Activated CD4-positive, alpha-beta T cell treated with anti-CD3 and anti-CD28 coated beads for 4 hours (primary cell): ENCODE results near the gene ATG9B.

Experiments
- DNase-seq, 2 donors: peaks; one replicate each; pipeline ENCODE4 v3.0.0-alpha.2; 2020

The ATG9B gene, protein sequence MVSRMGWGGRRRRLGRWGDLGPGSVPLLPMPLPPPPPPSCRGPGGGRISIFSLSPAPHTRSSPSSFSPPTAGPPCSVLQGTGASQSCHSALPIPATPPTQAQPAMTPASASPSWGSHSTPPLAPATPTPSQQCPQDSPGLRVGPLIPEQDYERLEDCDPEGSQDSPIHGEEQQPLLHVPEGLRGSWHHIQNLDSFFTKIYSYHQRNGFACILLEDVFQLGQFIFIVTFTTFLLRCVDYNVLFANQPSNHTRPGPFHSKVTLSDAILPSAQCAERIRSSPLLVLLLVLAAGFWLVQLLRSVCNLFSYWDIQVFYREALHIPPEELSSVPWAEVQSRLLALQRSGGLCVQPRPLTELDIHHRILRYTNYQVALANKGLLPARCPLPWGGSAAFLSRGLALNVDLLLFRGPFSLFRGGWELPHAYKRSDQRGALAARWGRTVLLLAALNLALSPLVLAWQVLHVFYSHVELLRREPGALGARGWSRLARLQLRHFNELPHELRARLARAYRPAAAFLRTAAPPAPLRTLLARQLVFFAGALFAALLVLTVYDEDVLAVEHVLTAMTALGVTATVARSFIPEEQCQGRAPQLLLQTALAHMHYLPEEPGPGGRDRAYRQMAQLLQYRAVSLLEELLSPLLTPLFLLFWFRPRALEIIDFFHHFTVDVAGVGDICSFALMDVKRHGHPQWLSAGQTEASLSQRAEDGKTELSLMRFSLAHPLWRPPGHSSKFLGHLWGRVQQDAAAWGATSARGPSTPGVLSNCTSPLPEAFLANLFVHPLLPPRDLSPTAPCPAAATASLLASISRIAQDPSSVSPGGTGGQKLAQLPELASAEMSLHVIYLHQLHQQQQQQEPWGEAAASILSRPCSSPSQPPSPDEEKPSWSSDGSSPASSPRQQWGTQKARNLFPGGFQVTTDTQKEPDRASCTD

DNA sequence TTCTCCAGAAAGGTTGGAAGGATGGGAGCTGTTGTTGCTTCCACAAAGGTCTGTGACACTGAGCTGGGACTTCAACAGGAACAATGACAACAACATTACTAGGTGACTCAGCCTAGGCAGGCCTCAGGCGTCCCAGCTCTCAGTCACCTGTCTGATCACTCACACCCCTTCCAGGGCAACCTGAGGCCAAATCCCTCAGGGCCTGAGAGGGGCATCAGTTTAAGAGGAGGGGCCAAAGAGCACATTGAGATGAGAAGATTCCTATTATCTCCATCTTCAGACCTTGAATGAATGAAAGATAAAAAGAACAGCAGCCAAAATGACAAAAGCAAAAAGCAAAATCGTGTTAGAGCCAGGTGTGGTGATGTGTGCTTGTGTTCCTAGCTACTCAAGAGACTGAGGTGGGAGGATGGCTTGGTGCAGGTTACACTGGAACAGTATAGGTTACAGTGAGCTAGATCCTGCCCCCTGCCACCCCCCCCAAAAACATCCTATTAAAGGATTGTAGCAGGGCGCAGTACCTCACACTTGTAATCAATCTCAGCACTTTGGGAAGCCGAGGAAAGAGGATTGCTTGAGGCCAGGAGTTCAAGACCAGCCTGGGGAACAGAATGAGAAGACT, at the start of gene ATG9B:
ATG9B (minus strand) TSS at position 60 of the 622 bp plus-strand sequence. CDS start 71 bp downstream, outside the sequence.
- DNase-seq: no peak

DNA sequence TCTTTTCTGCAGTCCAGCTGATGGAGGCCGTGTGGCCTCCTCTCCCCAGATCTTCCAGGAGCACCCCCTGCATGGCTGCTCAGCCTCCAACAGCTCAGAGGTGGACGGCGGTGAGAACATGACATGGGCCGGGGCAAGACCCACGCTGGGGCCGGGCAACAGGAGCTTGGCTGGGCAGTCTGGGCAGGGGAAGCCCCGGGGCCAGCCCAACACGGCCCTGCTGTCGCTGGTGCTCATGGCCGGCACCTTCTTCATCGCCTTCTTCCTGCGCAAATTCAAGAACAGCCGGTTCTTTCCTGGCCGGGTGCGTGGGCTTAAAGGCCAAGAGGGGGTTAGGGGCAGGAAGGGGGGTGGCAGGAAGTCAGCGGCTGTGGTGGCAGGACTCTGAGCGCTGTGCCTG, 49.7 kb upstream of the ATG9B start:
- no peak for DNase-seq

DNA sequence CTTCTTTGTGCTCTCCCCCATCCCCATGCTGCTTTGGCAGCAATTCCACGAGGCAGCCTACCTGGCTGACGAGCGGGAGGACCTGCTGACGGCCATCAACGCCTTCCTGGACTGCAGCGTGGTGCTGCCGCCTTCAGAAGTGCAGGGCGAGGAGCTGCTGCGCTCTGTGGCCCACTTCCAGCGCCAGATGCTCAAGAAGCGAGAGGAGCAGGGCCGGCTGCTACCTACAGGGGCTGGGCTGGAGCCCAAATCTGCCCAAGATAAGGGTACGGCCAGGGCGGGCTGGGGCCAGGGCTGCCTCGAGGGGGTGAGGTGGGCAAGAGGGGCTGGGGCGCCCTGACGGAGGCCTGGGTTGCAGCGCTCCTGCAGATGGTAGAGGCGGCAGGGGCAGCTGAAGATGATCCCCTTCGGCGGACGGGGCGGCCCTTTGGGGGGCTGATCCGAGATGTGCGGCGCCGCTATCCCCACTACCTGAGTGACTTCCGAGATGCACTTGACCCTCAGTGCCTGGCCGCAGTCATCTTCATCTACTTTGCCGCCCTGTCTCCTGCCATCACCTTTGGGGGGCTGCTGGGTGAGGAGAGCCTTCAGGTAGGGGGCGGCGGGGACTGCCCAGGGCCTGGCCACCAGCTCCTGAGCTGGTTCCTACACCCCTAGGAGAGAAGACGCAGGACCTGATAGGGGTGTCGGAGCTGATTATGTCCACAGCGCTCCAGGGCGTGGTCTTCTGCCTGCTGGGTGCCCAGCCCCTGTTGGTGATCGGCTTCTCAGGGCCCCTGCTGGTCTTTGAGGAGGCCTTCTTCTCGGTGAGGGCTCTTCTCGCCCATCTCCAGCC, 47.0 kb upstream of the ATG9B start:
- no peak for DNase-seq

DNA sequence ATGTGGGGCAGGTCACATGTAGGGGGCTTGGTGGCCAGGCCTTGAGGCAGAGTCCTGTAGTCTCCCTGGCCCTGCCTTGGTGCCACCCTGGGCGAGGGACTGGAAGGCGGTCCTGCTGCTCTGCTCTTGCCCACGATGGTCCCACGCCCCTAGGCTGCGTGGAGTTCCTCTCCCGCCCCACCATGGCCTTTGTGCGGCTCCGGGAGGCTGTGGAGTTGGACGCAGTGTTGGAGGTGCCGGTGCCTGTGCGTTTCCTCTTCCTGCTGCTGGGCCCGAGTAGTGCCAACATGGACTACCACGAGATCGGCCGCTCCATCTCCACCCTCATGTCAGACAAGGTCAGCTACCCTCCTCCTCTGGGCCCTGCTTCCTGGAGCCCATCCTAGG, 46.3 kb upstream of the ATG9B start:
- DNase-seq: no peak

DNA sequence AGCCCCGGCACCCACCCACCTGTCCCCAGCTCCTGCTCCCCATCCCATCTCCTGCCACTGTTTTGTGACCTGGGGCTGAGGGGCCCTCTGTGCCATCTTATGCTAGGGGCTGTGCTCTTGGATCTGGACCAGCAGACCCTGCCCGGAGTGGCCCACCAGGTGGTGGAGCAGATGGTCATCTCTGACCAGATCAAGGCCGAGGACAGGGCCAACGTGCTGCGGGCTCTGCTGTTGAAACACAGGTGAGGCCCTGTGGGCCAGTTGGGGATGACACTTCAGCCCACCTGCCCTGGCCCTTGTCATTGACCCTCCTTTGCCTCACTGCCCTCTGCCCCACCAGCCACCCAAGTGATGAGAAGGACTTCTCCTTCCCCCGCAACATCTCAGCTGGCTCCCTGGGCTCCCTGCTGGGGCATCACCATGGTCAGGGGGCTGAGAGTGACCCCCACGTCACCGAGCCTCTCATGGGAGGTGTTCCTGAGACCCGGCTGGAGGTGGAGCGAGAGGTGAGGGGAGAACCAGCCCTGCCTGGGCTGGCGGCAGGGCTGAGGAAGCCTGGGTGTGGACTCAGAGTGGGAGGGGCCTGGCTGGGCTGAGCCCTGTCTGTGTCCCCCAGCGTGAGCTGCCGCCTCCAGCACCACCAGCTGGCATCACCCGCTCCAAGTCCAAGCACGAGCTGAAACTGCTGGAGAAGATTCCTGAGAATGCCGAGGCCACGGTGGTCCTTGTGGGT, 45.7 kb upstream of the ATG9B start:
- no peak for DNase-seq

DNA sequence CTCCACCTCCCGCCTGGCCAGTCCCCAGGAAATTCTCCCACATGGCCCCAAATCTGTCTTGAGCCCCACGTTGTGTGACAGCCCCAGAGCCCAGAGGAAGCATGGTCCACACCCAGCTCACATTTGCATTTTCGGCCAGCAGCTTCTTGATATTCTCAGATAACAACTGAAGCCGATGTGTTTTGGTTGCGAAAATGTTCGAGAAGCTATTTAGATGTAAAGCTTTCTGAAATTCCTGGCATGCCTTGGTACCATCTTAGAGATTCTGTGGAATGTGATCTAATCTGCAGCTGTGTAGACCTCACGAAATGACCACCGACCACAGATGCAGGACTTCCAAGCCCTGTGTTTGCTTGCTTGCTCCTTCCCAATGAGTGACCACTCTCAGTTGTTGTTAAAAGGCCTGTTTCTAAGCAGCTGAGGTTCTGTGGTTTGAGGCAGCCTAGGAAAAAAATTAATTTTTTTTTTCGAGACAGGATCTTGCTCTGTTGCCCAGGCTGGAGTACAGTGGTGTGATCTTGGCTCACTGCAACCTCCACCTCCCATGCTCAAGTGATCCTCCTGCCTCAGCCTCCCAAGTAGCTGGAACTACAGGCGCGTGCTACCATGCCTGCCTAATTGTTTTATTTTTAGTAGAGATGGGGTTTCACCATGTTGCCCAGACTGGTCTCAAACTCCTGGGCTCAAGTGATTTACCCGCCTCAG, 43.9 kb upstream of the ATG9B start:
- no peak for DNase-seq

DNA sequence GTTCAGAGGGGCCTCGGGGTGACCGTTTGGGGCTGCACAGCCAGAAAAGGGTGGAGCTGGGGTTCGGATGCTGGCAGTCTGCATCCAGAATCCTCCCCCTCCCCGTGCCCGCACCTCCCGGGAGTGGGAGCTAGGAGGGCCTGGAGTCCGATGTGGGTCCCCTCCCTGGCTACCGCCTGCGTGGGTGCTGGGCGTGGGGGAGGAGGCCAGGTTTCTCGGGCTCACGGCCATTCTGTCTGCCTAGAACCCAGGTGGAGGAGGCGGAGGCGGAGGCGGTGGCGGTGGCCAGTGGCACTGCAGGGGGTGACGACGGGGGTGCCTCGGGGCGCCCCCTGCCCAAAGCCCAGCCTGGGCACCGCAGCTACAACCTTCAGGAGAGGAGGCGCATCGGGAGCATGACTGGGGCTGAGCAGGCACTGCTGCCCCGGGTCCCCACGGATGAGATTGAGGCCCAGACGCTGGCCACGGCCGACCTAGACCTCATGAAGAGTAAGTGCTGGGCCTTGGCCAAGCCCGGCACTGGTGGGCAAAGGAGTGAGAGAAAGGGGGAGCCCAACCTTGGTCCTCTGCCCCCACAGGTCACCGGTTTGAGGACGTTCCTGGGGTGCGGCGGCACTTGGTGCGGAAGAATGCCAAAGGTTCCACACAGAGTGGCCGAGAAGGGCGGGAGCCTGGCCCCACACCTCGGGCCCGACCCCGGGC, 42.1 kb upstream of the ATG9B start:
- DNase-seq: no peak

DNA sequence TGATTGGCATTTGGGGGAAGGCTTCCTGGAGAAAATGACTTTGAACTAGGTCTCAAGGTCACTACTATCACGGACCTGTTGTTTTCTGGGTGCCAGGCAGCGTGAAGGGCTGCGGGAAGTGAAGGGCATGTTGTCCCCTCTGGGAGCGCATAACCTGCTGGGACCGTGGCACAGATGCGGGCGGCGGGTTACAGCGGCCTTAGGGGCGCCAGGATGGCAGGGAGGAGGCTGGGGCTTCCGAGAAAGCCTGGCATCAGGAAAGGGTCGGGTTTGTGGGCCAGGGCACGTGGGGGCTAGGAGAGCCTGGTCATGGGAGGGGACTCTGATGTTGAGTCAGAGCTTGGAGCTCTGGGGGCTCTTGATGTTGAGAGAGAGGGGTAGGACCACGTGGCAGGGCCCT, 41.2 kb upstream of the ATG9B start:
- no peak for DNase-seq

DNA sequence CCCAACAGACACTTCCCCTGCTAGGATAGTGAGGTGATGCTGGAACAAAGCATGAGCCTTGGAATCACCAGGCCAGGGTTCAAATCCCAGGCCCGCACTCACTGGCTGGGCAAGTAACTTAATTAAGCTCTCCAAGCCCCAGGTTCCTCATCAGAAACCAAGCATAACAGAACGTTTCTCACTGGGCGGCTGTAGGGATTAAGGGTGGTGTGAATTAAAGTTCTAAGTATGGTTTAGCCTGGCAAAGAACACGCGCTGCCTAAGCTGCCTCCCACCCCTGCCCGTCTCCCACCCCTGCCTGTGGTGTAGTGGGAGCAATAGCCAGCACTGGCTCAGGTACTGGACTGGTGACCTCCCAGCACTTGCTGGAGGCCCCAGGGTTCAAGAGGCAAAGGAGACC, 40.7 kb upstream of the ATG9B start:
- DNase-seq: no peak

DNA sequence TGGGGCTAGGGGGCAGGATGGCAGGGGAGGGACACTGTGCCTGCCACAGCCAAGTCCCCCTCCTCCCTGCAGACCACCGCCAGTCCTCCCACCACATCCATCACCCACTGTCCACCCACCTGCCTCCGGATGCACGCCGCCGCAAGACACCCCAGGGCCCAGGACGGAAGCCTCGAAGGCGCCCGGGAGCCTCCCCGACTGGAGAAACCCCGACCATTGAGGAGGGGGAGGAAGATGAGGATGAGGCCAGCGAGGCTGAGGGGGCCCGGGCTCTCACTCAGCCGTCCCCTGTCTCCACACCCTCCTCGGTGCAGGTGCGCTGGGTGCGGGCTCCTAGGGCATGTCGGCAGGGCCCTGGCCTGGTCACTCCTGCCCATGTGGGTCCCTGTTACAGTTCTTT, 40.2 kb upstream of the ATG9B start:
- DNase-seq: no peak

DNA sequence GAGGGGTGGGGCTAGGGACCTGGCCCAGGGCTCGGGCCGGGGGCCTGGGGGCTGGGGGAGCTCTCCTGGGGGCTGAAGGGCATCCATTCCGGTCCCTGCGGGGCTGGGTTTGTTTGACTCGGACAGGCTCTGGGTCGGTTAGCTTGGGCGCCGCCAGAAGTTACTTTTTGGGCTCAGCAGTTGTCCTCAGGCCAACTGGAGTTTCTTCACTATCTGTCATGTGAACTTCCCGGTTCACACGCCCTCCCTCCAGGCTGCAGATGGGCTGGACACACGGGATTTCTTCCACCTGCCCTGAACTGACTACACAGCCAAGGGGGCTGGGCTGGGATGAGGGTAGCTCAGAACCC, 38.9 kb upstream of the ATG9B start:
- no peak for DNase-seq

DNA sequence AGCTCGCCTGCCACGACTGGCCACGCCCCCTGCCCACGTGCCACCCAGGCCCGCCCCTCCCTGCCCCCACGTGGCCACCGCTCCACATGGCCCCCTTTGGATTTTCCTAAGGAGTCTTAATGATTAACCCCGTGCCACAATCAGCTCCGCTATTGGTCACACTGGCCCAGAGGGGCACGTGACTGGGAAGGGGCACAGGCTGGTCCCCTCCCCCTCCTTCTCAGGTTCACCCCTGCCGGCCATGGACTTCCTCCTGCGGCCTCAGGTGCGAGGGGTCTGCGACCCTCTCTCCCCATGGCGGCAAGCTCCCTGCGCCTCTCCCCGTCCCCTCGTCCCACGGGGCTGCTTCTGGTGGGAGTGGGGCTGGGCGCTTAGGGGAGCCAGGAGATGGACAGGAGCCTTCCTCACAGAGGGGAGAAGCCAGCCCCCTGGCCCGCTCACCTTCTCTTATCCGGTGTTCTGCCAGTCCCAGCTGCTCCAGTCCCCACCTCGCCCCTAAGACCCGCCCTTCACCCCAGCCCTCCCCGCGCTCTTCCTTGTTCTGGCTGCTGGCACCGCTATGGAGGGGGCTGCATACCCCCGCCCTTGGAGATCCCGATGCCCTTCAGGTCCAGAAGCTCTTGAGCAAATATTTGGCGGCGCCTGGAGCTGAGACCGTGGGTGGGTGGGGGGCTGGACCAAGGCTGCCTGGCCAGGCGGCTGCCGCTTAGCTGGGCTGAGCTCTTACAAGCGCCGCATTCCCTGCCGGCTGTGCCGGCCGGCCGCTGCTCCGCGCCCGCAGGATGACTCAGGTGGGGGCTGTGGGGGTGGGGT, 38.3 kb upstream of the ATG9B start:
- no peak for DNase-seq

DNA sequence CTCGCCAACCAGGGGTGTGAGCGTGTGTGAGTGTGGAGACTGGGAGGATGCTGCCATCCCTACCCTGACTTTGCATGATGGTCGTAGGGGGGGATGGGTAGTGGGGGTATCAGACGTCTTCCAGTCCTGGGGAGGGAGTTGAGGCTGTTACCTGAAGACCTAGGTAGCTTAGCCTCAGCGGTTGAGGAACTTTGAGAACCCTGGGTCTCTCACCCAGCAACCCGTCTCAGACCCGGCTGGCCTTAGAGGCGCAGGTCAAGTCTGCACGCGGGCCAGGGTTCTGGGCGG, 37.8 kb upstream of the ATG9B start:
- DNase-seq: no peak

DNA sequence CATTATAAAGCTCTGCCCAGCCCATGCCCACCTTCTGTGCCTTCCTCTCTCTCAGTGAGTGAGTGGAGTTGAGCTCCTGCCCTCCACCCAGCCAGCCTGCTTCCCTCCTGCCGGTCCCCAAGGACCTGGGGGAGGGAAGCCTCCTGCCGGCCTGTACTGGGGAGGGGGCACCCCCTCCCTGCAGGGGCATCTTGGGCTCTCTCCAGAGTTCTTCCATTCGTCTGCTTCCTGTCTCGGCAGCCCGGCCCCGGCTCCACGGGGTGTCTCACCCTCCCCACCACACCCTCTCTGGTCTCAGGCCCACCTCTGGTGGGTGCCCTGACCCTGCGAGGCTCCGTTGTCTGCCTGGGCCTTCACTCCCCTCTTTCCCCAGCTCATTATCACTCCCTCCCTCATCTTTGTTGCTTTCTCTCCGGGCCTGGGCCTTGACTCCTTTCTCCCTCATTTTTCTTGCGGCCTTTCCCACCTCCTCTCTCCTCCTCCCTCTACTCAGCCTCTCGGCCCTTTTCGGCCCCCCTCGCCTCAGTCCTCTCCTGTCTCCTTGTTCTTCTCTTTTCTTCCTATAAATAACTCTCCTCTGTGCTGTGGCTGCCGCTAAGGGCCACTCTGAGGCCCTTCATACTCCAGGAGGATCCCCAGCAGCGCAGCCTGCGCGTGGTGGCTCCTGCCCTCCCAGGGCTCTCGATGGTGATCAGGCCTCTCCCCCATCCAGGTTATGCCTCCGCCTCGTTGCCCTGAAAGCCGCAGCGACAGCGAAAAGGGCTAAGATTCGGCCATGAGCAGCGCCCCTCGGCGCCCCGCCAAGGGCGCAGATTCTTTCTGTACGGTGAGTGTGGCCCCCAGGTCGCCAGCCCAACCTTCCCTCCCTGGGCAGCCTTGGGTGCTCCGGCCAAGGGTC, 37.2 kb upstream of the ATG9B start:
- DNase-seq: no peak

DNA sequence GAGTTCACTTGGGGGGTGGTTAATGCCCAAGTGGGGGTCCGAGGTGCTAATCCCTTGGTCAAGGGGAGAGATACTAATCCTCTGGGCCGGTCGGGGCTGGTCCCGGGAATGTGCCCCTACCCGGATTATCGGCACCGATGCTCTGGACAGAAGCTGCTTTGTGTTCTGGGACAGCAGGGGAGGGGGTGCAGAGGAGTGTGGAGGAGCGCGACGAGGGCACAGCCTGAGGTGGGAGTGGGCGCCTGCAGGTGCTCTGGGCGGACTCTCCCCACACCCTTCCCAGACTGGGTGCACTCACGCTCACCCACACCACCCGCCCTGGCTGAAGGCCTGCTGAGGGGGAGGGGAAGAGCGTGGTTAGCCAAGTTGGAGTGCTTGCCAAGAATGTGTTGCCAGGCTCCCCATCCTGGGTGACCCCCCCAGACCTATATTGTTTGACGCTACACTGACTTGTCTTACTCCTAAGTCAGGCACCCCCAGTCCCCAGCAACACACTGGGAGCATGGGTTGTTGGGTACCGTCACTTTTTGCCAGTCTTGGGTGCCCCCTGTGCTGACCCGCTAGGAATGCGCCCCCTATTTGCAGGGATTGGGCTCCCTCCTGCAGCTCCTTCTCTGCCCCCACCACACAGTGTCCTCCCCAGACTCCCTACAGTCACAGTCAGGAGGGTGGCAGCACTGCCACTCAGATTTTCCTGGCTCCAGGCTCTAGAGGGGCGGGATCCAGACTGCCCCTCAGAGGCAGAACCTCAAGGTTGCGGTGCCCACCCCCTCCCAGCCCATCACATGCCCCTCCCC, 36.3 kb upstream of the ATG9B start:
- DNase-seq: peak in 1 of 2 donors; percentile 26

DNA sequence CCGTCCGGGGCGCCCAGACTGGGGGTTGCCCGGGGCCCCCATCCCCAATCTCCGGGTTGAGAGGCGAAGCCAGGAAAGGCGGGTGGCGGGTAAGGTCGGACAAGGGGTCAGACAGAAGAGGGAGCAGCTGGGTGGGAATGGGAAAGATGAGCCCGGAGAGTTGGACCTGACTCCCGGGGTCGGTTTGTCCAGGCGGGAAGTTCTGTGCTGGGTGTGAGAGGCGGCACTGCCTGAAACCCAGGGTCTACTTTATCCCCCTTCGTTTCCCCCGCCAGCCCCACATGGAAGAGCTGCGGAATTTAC, 35.8 kb upstream of the ATG9B start:
- no peak for DNase-seq

DNA sequence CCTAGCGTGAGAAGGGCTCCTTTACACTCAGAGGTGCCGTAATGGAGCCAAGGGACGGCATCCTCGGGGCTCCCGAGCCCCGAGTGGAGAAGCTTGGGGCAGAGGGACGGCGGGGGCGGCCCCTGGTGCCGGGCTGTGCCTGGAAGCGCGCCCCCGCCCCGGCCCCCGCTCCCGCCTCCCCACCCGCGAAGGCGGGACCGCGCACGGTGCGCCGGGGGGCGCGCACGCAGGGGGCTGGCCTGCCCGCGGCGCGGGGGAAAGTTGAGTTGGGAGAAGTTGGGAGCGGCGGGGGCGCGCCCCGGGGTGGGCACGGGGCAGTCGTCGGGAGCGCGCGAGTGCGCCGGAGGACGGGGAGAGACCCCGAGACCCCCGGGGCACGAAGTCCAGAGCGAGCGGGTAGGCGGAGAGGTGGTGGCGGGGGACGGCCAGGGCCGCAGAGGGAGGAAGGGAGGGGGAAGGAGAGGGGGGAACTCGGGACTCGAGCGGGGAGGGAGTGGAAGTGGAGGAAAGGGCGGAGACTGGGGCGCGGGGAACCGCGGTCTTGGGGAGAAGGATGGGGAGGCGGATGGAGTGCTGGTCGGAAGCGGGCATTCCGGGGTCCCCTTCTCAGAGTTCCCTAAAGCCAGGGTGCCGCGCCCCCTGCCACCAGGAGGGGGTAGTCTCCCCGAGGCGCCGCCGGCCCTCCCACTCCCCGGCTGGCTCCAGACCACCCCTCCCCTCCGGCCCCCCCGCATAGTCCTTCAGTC, 35.2 kb upstream of the ATG9B start, which contains the start of gene SLC4A2:
SLC4A2 (plus strand) TSS at position 223 of the 746 bp plus-strand sequence. CDS start 2,399 bp downstream, outside the sequence.
- DNase-seq: peak; percentile 73 to 76
